Stomach smooth muscle (tissue), 2 donors: Measurements from ENCODE around the gene PTPRG.

ENCODE experiments used
- H3K27ac ChIP-seq: one replicate; pipeline ENCODE4 v1.7.0; 2013; ENCODE audit warnings: mild to moderate bottlenecking, low read length, inconsistent platforms
- H3K27me3 ChIP-seq, 2 donors: one replicate each; pipeline ENCODE4 v1.7.0; 2013; ENCODE audit warnings: low read length in 2 of 2; ENCODE audit not compliant: insufficient read depth in 2 of 2, control insufficient read depth in 1 of 2
- H3K36me3 ChIP-seq, 2 donors: one replicate each; pipeline ENCODE4 v1.7.0; 2013; ENCODE audit warnings: low read length in 2 of 2; ENCODE audit not compliant: control insufficient read depth in 2 of 2, insufficient read depth in 2 of 2
- H3K4me1 ChIP-seq: one replicate; pipeline ENCODE4 v1.7.0; 2013; ENCODE audit warnings: low read length; ENCODE audit not compliant: control insufficient read depth, insufficient read depth
- H3K4me3 ChIP-seq, 2 donors: one replicate each; pipeline ENCODE4 v1.7.0; 2013; ENCODE audit warnings: low read length in 2 of 2
- H3K9ac ChIP-seq, 2 donors: one replicate each; pipeline ENCODE4 v1.7.0; 2013; ENCODE audit warnings: low read length in 2 of 2, mild to moderate bottlenecking in 1 of 2
- H3K9me3 ChIP-seq, 2 donors: one replicate each; pipeline ENCODE4 v1.7.0; 2013; ENCODE audit warnings: low read length in 2 of 2; ENCODE audit not compliant: control insufficient read depth in 2 of 2
- donor health status: healthy.
- donor health status: Pancreatic carcinoma.

Gene PTPRG

DNA sequence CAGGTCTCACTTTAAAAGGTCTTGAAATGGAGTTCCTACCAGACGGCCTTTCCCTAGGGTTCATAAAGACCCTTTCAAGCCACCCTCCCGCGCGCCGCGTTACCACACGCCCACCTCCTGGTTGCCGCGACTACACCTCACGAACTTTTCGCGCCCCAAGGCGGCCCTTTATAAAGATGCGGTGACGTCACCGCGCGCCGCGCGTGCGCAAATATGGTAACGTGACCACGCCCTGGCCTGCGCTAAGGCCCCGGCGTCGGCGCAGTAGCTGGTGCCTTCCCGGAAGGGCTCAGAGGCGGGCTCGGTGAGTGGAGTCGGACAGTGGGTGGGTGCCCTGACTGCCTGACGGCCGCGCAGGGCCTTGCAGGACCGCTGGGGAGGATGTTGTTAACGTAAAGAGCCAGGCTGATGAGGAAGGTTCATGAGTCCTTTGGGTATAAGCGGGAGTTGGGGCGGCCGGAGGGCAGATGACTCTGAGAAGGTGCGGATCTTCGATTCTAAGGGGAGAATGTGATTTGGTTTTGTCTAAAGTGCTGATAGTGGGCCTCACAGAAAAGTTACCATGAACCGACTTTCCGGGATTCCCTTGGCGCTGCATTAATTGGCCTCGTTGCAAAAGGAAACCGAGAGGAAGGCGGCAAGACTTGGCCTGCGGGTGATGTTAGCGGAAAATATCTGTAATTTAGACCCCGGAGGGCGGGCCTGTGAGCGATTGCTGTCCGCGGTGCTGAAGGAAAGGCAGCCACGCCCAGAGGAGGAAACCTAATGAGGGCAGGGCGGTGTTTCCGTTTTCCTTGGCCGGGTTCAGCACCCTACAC, 757.6 kb downstream of the PTPRG start:
- peaks cover 0 to 3% of the 10 kb centered on the region in 2 donors for H3K27me3 ChIP-seq
- H3K4me1 ChIP-seq: no peaks in the 10 kb centered on the region
- H3K9me3 ChIP-seq: no peaks in the 10 kb centered on the region
- H3K4me3 ChIP-seq: peak overlapping the region; percentile 78 to 94
- no peaks in the 10 kb centered on the region for H3K36me3 ChIP-seq
- H3K27ac ChIP-seq: peak overlapping the region; percentile 50
- H3K9ac ChIP-seq: peak overlapping the region; percentile 60 to 68

DNA sequence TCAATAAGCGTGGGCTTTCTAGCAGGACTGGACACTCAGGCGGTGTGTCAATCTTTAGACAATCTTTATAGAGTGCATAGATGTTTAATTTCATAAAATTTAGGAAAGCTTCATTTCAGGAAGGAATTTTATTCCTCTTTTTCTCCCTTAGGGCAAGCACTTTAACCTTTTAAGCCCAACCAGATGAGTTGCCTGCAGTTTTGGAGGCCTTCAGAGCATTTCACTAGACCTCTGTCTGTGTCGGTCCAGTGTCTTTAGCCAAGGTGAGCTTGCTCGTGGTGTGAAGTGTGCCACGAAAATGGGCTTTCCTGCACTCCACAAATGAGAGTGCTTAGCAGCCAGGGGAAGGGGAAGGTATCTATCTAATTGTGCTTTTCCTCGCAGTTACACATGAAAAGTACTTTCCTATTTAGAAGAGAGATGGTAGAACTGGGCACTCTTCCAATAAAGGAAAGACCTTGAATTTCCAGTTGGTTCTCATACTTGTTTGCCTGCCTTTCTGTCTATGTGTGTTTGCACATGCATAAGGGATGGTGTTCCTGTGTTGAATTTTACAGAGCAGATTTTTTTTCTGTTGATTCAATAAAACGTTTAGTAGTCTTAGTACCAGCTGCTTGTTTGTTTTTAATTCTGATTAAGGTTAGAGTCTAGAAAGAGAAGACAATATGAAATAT, 758.3 kb downstream of the PTPRG start:
- Histone ChIP-seq H3K9me3 (no peaks in the 10 kb centered on the region), H3K27ac (no peak overlapping the region), H3K9ac (peak overlapping the region in 1 of 2 donors; percentile 68)

DNA sequence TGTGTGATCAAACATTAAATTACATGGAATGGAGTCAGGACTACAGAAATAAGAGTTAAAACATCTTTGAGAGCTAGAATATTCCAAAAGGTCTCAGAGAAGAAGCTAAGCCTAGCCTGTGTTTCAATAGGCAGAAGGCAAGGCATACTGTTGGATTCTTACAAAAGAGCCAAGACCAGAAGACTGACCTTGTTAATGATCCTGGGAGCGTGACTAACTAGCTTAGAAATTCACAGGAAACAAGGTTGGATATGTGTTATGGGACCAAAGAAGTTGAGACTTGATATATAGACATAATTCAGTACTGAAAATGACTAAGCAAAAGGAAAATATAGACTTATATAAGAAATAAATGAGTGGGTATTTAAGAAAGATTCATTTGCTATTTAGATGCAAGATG, 761.9 kb downstream of the PTPRG start:
- no peak overlapping the region for H3K4me3 ChIP-seq
- H3K27me3 ChIP-seq: peaks cover 0 to 3% of the 10 kb centered on the region in 2 donors
- no peaks in the 10 kb centered on the region for H3K9me3 ChIP-seq
- no peak overlapping the region for H3K9ac ChIP-seq
- no peaks in the 10 kb centered on the region for H3K4me1 ChIP-seq
- no peak overlapping the region for H3K27ac ChIP-seq
- H3K36me3 ChIP-seq: no peaks in the 10 kb centered on the region

More for the DNA sequence above, 758.3 kb downstream of the PTPRG start:
- H3K36me3 ChIP-seq: no peaks in the 10 kb centered on the region
- H3K4me1 ChIP-seq: no peaks in the 10 kb centered on the region
- H3K4me3 ChIP-seq: peak overlapping the region; percentile 78 to 94
- H3K27me3 ChIP-seq: peaks cover 0 to 3% of the 10 kb centered on the region in 2 donors

DNA sequence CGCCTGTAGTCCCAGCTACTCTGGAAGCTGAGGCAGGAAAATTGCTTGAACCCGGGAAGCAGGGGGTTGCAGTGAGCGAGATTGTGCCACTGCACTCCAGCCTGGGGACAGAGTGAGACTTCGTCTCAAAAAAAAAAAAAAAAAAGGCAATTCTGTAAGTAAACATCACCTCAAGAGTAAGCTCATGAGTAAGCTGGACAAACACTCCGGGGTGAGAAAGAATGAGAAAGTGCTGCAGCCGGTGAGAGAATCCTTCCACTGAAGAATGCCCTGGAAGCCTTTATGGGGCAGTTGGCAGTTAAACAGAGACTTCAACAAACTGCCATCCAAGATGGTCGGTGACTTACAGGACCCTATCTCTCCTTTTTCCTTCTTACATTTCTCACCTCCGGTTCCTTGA, 764.5 kb downstream of the PTPRG start:
- H3K9me3 ChIP-seq: no peaks in the 10 kb centered on the region
- H3K4me1 ChIP-seq: no peaks in the 10 kb centered on the region
- no peak overlapping the region for H3K27ac ChIP-seq
- no peak overlapping the region for H3K9ac ChIP-seq
- no peaks in the 10 kb centered on the region for H3K27me3 ChIP-seq
- no peak overlapping the region for H3K4me3 ChIP-seq
- no peaks in the 10 kb centered on the region for H3K36me3 ChIP-seq

DNA sequence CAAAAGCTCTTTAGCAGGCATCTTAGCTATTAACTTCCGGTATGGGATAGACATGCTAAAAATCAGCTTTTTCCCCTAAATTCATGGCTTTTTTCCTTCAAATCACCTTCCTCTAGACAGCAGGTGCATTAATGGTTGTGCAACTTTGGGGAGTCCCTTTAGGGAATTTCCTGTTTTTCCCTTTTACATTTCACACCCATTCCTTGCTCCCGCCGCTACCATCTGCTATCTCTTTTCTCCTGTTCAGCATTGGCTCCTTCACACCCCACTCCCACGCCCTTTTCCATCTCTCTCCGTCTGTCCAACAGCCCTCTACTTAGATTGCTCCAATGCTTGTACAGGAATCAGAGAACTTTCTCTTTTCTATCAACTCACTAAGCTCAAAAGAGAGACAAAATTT, 768.6 kb downstream of the PTPRG start:
- Histone ChIP-seq H3K9ac (no peak overlapping the region), H3K4me1 (no peaks in the 10 kb centered on the region), H3K9me3 (no peaks in the 10 kb centered on the region), H3K4me3 (no peak overlapping the region), H3K36me3 (no peaks in the 10 kb centered on the region), H3K27me3 (no peaks in the 10 kb centered on the region), H3K27ac (no peak overlapping the region)

DNA sequence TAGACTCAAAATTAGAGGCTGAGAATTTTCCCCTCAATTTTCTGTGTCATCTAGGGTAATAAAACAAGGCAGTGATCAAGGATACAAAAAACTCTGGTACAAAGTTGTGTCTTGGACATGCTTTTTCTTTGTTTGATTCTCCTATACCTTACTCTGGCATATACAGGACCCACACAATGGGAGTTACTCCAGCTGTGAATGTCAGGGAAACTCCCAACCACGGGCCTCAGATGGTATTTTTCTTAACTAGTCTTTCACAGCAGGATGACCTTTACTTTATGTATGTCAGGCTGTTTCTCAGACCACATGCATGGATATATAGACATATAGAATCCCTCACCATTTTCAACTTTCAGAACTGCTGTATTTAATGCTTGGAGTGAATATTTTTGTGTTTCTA, 770.6 kb downstream of the PTPRG start:
- no peak overlapping the region for H3K4me3 ChIP-seq
- no peak overlapping the region for H3K9ac ChIP-seq
- no peaks in the 10 kb centered on the region for H3K27me3 ChIP-seq
- no peaks in the 10 kb centered on the region for H3K4me1 ChIP-seq
- no peaks in the 10 kb centered on the region for H3K9me3 ChIP-seq
- H3K27ac ChIP-seq: no peak overlapping the region
- no peaks in the 10 kb centered on the region for H3K36me3 ChIP-seq

DNA sequence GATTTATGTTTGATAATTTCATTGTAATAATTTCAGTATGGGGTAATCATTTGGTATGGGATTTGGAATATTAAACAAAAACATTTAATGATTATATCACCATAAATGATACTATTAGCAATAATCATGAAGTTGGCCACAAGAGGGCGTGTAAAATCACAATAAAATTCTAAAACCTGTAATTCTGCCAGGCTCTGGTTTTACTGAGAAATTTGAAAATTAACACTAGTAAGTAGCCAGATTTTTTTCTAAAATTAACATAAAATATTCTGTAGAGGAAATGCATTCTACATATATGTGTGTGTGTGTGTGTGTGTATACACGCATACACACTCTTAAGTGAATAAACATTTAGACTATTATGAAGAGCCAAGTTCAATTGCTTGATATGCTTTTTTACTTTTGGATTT, 771.5 kb downstream of the PTPRG start:
- Histone ChIP-seq H3K4me3 (no peak overlapping the region), H3K27ac (no peak overlapping the region), H3K4me1 (no peaks in the 10 kb centered on the region), H3K27me3 (no peaks in the 10 kb centered on the region), H3K9me3 (no peaks in the 10 kb centered on the region), H3K36me3 (no peaks in the 10 kb centered on the region), H3K9ac (no peak overlapping the region)

DNA sequence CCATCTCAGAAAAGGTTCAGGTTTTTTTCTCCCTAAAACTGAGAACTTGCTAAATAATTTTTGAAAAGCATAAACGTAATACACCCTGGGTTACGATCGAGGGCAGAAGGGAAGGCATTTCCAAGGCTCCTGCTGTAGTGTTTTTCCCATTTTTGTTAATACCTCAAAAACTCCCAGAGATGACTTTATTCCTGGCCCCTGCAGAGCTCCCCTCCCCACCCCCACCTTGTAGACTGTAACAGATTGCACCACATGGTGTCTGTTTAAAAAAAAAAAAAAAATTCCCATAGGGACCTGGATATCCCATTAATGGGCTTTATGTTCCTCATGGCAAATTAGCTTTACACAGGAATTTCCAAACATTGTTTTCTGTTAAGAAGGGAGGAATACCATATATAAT, 773.8 kb downstream of the PTPRG start:
- no peak overlapping the region for H3K4me3 ChIP-seq
- no peaks in the 10 kb centered on the region for H3K9me3 ChIP-seq
- H3K4me1 ChIP-seq: no peaks in the 10 kb centered on the region
- H3K27me3 ChIP-seq: no peaks in the 10 kb centered on the region
- H3K36me3 ChIP-seq: no peaks in the 10 kb centered on the region
- H3K9ac ChIP-seq: no peak overlapping the region
- H3K27ac ChIP-seq: no peak overlapping the region

DNA sequence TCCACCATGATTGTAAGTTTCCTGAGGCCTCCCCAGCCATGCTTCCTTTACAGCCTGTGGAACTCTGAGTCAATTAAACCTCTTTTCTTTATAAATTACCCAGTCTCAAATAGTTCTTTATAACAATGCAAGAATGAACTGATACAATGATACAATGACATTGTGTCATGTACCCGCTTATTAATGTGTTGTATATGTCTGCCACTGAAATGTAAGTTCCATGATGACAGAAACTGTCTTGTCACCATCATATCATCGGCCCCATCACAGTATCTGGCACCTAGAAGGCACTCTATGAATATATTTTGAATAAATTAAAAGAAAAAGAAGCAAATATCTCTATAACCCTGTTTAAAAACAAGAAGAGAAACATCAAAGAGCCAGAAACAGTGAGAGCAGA, 782.4 kb downstream of the PTPRG start:
- Histone ChIP-seq H3K27ac (no peak overlapping the region), H3K4me3 (no peak overlapping the region), H3K9ac (no peak overlapping the region), H3K36me3 (no peaks in the 10 kb centered on the region), H3K4me1 (no peaks in the 10 kb centered on the region), H3K9me3 (no peaks in the 10 kb centered on the region), H3K27me3 (peaks cover 0 to 4% of the 10 kb centered on the region in 2 donors)
